ENCODE measurements around the gene RABL3. TPM values are rescaled to one million over a fixed set of nuclear protein-coding genes. Genes with fewer than 3 reads are reported as not detected.

RABL3 gene
- total and polyA plus RNA-seq, 2 donors (not counting 1 experiment from before 2014, with no cell fraction given): 11.9 to 13.4 TPM

- Histone ChIP-seq H2AFZ (ENCODE audit: low read length) (no peak overlapping the region), H4K20me1 (ENCODE audit: control insufficient read depth, extremely low read depth, insufficient read depth, low read length) (no peaks in the 10 kb centered on the region), H3K9me3 (ENCODE audit: control insufficient read depth, insufficient read depth, low read depth, low read length) (no peaks in the 10 kb centered on the region), H3K27me3 (ENCODE audit: control insufficient read depth, insufficient read depth, low read length) (no peaks in the 10 kb centered on the region), H3K4me2 (ENCODE audit: extremely low read depth, insufficient read depth, low read length) (no peak overlapping the region), H3K4me1 (ENCODE audit: control insufficient read depth, extremely low read depth, insufficient read depth, low read length) (no peaks in the 10 kb centered on the region), H3K36me3 (ENCODE audit: control insufficient read depth, insufficient read depth, low read length) (no peaks in the 10 kb centered on the region), H3K79me2 (ENCODE audit: control insufficient read depth, insufficient read depth, low read length) (no peaks in the 10 kb centered on the region), H3K9ac (ENCODE audit: insufficient read depth, low read length) (no peak overlapping the region), H3K4me3 (replicated peaks in 1 of 4; ENCODE audit: control extremely low read depth in 1 of 4, insufficient read depth in 1 of 4, low read depth in 3 of 4, low read length in 4 of 4) (no peak overlapping the region), H3K27ac (ENCODE audit: insufficient read depth, low read length) (no peak overlapping the region)
- peak in 1 of 2 donors; percentile 54 for DNase-seq (ENCODE audit: low read depth in 2 of 2)
- TF ChIP-seq EZH2 (IDR thresholded peaks at IDR 0.05; ENCODE audit: low read length, missing control alignments): no peak
- no peak for TF ChIP-seq CTCF (conservative IDR thresholded peaks at IDR 0.05 in 1 of 2, IDR thresholded peaks at IDR 0.05 in 1 of 2; ENCODE audit: low read depth in 1 of 2, low read length in 2 of 2)
Observed at GRCh38 chr3:120645083-120645845, 97.1 kb downstream of the RABL3 start.

- Histone ChIP-seq H3K9ac (ENCODE audit: insufficient read depth, low read length) (no peak overlapping the region), H4K20me1 (ENCODE audit: control insufficient read depth, extremely low read depth, insufficient read depth, low read length) (no peaks in the 10 kb centered on the region), H3K4me2 (ENCODE audit: extremely low read depth, insufficient read depth, low read length) (no peak overlapping the region), H3K27ac (ENCODE audit: insufficient read depth, low read length) (no peak overlapping the region), H2AFZ (ENCODE audit: low read length) (no peak overlapping the region), H3K4me1 (ENCODE audit: control insufficient read depth, extremely low read depth, insufficient read depth, low read length) (no peaks in the 10 kb centered on the region), H3K36me3 (ENCODE audit: control insufficient read depth, insufficient read depth, low read length) (no peaks in the 10 kb centered on the region), H3K79me2 (ENCODE audit: control insufficient read depth, insufficient read depth, low read length) (no peaks in the 10 kb centered on the region), H3K4me3 (replicated peaks in 1 of 4; ENCODE audit: control extremely low read depth in 1 of 4, insufficient read depth in 1 of 4, low read depth in 3 of 4, low read length in 4 of 4) (no peak overlapping the region), H3K27me3 (ENCODE audit: control insufficient read depth, insufficient read depth, low read length) (no peaks in the 10 kb centered on the region), H3K9me3 (ENCODE audit: control insufficient read depth, insufficient read depth, low read depth, low read length) (no peaks in the 10 kb centered on the region)
- TF ChIP-seq EZH2 (IDR thresholded peaks at IDR 0.05; ENCODE audit: low read length, missing control alignments) (no peak), CTCF (conservative IDR thresholded peaks at IDR 0.05 in 1 of 2, IDR thresholded peaks at IDR 0.05 in 1 of 2; ENCODE audit: low read depth in 1 of 2, low read length in 2 of 2) (no peak)
- DNase-seq (ENCODE audit: low read depth in 2 of 2): peak; percentile 3 to 79
Observed at GRCh38 chr3:120642368-120642948, 99.9 kb downstream of the RABL3 start.

DNA sequence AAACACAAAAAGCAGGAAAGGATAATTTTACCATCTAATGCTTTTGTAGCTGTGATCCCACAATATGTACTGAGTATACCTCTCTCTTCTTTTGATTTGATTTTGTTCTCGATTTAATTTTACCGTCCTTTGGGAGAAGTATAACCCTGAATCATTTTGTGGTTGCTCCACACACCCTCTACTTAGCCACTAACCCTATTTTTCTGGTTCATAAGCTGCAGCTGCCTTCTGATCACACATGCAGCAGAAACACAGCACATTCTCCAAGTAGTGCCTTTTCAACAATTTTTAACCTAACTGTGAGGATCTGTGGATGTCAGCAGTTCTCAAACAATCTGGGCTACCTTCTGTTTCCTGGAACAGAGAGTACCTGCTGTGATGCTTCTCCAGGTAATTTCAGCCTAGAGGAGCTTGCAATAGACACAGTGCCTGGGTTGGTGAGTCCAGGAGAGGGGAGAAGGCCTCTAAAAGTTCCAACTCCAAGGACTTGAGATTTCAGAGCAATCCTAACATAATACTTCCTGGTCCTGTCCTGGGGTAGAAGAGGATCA, 100.5 kb downstream of the RABL3 start:
- DNase-seq (ENCODE audit: low read depth in 2 of 2): no peak
- H3K4me3 ChIP-seq (replicated peaks in 1 of 4; ENCODE audit: control extremely low read depth in 1 of 4, insufficient read depth in 1 of 4, low read depth in 3 of 4, low read length in 4 of 4): no peak overlapping the region
- H3K79me2 ChIP-seq (ENCODE audit: control insufficient read depth, insufficient read depth, low read length): no peaks in the 10 kb centered on the region
- H3K9ac ChIP-seq (ENCODE audit: insufficient read depth, low read length): no peak overlapping the region
- no peak overlapping the region for H2AFZ ChIP-seq (ENCODE audit: low read length)
- no peaks in the 10 kb centered on the region for H4K20me1 ChIP-seq (ENCODE audit: control insufficient read depth, extremely low read depth, insufficient read depth, low read length)
- H3K27me3 ChIP-seq (ENCODE audit: control insufficient read depth, insufficient read depth, low read length): no peaks in the 10 kb centered on the region
- no peaks in the 10 kb centered on the region for H3K4me1 ChIP-seq (ENCODE audit: control insufficient read depth, extremely low read depth, insufficient read depth, low read length)
- no peak overlapping the region for H3K4me2 ChIP-seq (ENCODE audit: extremely low read depth, insufficient read depth, low read length)
- TF ChIP-seq EZH2 (IDR thresholded peaks at IDR 0.05; ENCODE audit: low read length, missing control alignments) (no peak), CTCF (conservative IDR thresholded peaks at IDR 0.05 in 1 of 2, IDR thresholded peaks at IDR 0.05 in 1 of 2; ENCODE audit: low read depth in 1 of 2, low read length in 2 of 2) (no peak)
- no peaks in the 10 kb centered on the region for H3K9me3 ChIP-seq (ENCODE audit: control insufficient read depth, insufficient read depth, low read depth, low read length)
- H3K36me3 ChIP-seq (ENCODE audit: control insufficient read depth, insufficient read depth, low read length): no peaks in the 10 kb centered on the region
- no peak overlapping the region for H3K27ac ChIP-seq (ENCODE audit: insufficient read depth, low read length)

All from fibroblast of lung (primary cell).